B cell (primary cell): Measurements from ENCODE around the gene RTP1.

Experiments
- CTCF ChIP-seq: fragments of 200-600 bp; IDR thresholded peaks from one replicate; pipeline ENCODE4 v1.8.0; 2022; ENCODE audit warnings: antibody characterized with exemption, mild to moderate bottlenecking
- EZH2 ChIP-seq: IDR thresholded peaks from 2 replicates; pipeline ENCODE4 v1.6.1; 2012; ENCODE audit warnings: borderline replicate concordance, low read depth, mild to moderate bottlenecking, moderate library complexity, low read length; ENCODE audit not compliant: insufficient read depth, poor library complexity, severe bottlenecking

GRCh38 chr3:187242900-187243299 is 45.6 kb downstream of the RTP1 start:
- no peak for TF ChIP-seq EZH2
- no peak for TF ChIP-seq CTCF
